Panc1 (cell line): ENCODE data around the gene LDLRAD4.

ENCODE experiments used
- CTCF ChIP-seq: fragments of 450-650 bp; IDR thresholded peaks from 2 replicates; pipeline ENCODE4 v1.5.1; 2017; ENCODE audit warnings: mild to moderate bottlenecking
- POLR2AphosphoS5 ChIP-seq: IDR thresholded peaks from 2 replicates; pipeline ENCODE4 v1.6.1; 2012; ENCODE audit warnings: mild to moderate bottlenecking, low read depth, low read length, moderate library complexity
- TF ChIP-seq, protein P1 (sequence below), 2 experiments: IDR thresholded peaks; 2 replicates each; pipeline ENCODE4 v1.6.1; 2011 to 2012; ENCODE audit warnings: low read depth in 2 of 2, control low read depth in 1 of 2, low read length in 1 of 2, mild to moderate bottlenecking in 1 of 2, moderate library complexity in 1 of 2; ENCODE audit not compliant: insufficient read depth in 1 of 2

DNA sequence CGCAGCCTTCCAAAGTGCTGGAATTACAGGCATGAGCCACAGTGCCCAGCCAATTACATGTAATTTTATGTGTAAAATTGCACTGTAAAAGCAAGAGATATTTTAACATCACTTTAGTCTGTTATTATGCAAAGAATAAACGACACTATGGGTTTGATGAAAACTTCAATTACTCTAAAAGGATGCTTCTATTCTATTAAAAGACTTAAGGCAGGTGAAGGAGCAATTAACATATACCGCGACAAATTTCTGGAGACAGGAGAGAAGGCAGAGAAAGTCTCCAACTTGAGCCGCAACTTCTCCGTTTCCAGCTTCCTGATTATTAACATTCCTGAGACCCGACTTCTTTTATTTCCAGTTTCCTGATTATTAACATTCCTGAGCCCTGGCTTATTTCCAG is 454.1 kb downstream of the LDLRAD4 start:
- TF ChIP-seq CTCF, result no peak
- TF ChIP-seq, protein P1, sequence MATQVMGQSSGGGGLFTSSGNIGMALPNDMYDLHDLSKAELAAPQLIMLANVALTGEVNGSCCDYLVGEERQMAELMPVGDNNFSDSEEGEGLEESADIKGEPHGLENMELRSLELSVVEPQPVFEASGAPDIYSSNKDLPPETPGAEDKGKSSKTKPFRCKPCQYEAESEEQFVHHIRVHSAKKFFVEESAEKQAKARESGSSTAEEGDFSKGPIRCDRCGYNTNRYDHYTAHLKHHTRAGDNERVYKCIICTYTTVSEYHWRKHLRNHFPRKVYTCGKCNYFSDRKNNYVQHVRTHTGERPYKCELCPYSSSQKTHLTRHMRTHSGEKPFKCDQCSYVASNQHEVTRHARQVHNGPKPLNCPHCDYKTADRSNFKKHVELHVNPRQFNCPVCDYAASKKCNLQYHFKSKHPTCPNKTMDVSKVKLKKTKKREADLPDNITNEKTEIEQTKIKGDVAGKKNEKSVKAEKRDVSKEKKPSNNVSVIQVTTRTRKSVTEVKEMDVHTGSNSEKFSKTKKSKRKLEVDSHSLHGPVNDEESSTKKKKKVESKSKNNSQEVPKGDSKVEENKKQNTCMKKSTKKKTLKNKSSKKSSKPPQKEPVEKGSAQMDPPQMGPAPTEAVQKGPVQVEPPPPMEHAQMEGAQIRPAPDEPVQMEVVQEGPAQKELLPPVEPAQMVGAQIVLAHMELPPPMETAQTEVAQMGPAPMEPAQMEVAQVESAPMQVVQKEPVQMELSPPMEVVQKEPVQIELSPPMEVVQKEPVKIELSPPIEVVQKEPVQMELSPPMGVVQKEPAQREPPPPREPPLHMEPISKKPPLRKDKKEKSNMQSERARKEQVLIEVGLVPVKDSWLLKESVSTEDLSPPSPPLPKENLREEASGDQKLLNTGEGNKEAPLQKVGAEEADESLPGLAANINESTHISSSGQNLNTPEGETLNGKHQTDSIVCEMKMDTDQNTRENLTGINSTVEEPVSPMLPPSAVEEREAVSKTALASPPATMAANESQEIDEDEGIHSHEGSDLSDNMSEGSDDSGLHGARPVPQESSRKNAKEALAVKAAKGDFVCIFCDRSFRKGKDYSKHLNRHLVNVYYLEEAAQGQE (IDR thresholded peaks at IDR 0.05; ENCODE audit: insufficient read depth in 1 of 2, low read depth in 2 of 2, low read length in 1 of 2), result no peak
- TF ChIP-seq POLR2AphosphoS5, result no peak
